ENCODE results near the gene RMI1. TPM values are rescaled to one million over a fixed set of nuclear protein-coding genes. Genes with fewer than 3 reads are reported as not detected.

The RMI1 gene
- total RNA-seq, 4 donors from 2014 or later: 8.2 to 9.1 (median 8.4) TPM

- H3K4me1 ChIP-seq: no peaks in the 10 kb centered on the region
- no peak overlapping the region for H3K4me3 ChIP-seq
- no peak for DNase-seq
- H3K27me3 ChIP-seq: no peaks in the 10 kb centered on the region
- no peaks in the 10 kb centered on the region for H3K36me3 ChIP-seq
- no peak overlapping the region for H3K27ac ChIP-seq
- TF ChIP-seq POLR2A (IDR thresholded peaks at IDR 0.05) (no peak), CTCF (IDR thresholded peaks at IDR 0.05) (no peak)
- no peaks in the 10 kb centered on the region for H3K9me3 ChIP-seq
Observed at GRCh38 chr9:83999141-83999918, 18.7 kb downstream of the RMI1 start.

- Histone ChIP-seq H3K4me1 (no peaks in the 10 kb centered on the region), H3K27ac (no peak overlapping the region), H3K4me3 (no peak overlapping the region), H3K27me3 (no peaks in the 10 kb centered on the region), H3K9me3 (no peaks in the 10 kb centered on the region), H3K36me3 (no peaks in the 10 kb centered on the region)
- no peak for DNase-seq
- TF ChIP-seq CTCF (IDR thresholded peaks at IDR 0.05): no peak
- TF ChIP-seq POLR2A (IDR thresholded peaks at IDR 0.05): no peak
Observed at GRCh38 chr9:84000186-84000585, 19.6 kb downstream of the RMI1 start.

- H3K4me1 ChIP-seq: no peaks in the 10 kb centered on the region
- no peak overlapping the region for H3K27ac ChIP-seq
- TF ChIP-seq CTCF (IDR thresholded peaks at IDR 0.05) (no peak), POLR2A (IDR thresholded peaks at IDR 0.05) (no peak)
- H3K4me3 ChIP-seq: no peak overlapping the region
- H3K27me3 ChIP-seq: no peaks in the 10 kb centered on the region
- H3K9me3 ChIP-seq: no peaks in the 10 kb centered on the region
- no peak for DNase-seq
- H3K36me3 ChIP-seq: no peaks in the 10 kb centered on the region
Observed at GRCh38 chr9:84001621-84002020, 21.0 kb downstream of the RMI1 start.

GRCh38 chr9:84002344-84002743 is 21.7 kb downstream of the RMI1 start:
- Histone ChIP-seq H3K36me3 (no peaks in the 10 kb centered on the region), H3K9me3 (no peaks in the 10 kb centered on the region), H3K4me1 (no peaks in the 10 kb centered on the region), H3K27me3 (no peaks in the 10 kb centered on the region), H3K4me3 (no peak overlapping the region), H3K27ac (peak overlapping the region in 1 of 4 donors; percentile 27)
- DNase-seq: no peak
- no peak for TF ChIP-seq CTCF (IDR thresholded peaks at IDR 0.05)
- TF ChIP-seq POLR2A (IDR thresholded peaks at IDR 0.05): no peak

- Histone ChIP-seq H3K9me3 (no peaks in the 10 kb centered on the region), H3K4me3 (no peak overlapping the region), H3K4me1 (no peaks in the 10 kb centered on the region), H3K27ac (no peak overlapping the region), H3K36me3 (no peaks in the 10 kb centered on the region), H3K27me3 (no peaks in the 10 kb centered on the region)
- no peak for DNase-seq
- TF ChIP-seq POLR2A (IDR thresholded peaks at IDR 0.05) (no peak), CTCF (IDR thresholded peaks at IDR 0.05) (no peak)
Observed at GRCh38 chr9:84003246-84003645, 22.6 kb downstream of the RMI1 start.

Measured in Peyer's patch (tissue), 4 donors.